Esophagus (tissue), 2 donors: Measurements from ENCODE around the gene RAMP1. TPM values are rescaled to one million over a fixed set of nuclear protein-coding genes. Genes with fewer than 3 reads are reported as not detected.

ENCODE experiments used
- H3K27ac ChIP-seq, 2 donors: one replicate each; pipeline ENCODE4 v1.5.1; 2013; ENCODE audit warnings: low read depth in 2 of 2, mild to moderate bottlenecking in 2 of 2, inconsistent platforms in 1 of 2, low read length in 1 of 2, moderate library complexity in 1 of 2
- H3K27me3 ChIP-seq, 2 donors: one replicate each; pipeline ENCODE4 v1.6.1; 2013; ENCODE audit warnings: low read length in 2 of 2, control low read depth in 1 of 2, mild to moderate bottlenecking in 1 of 2; ENCODE audit not compliant: insufficient read depth in 2 of 2, control insufficient read depth in 1 of 2
- H3K36me3 ChIP-seq, 2 donors: one replicate each; pipeline ENCODE4 v1.6.1; 2013; ENCODE audit warnings: low read length in 1 of 2; ENCODE audit not compliant: control insufficient read depth in 2 of 2, insufficient read depth in 2 of 2
- H3K4me1 ChIP-seq, 2 donors: one replicate each; pipeline ENCODE4 v1.6.1; 2013; ENCODE audit warnings: low read length in 1 of 2; ENCODE audit not compliant: control insufficient read depth in 2 of 2, insufficient read depth in 2 of 2
- H3K4me3 ChIP-seq, 2 donors: one replicate each; pipeline ENCODE4 v1.5.1; 2013; ENCODE audit warnings: low read length in 2 of 2, mild to moderate bottlenecking in 2 of 2, low read depth in 1 of 2, moderate library complexity in 1 of 2
- H3K9me3 ChIP-seq, 2 donors: one replicate each; pipeline ENCODE4 v1.6.1; 2013; ENCODE audit warnings: mild to moderate bottlenecking in 2 of 2, low read depth in 1 of 2, low read length in 1 of 2, moderate library complexity in 1 of 2; ENCODE audit not compliant: control insufficient read depth in 2 of 2, insufficient read depth in 1 of 2
- WGBS, 2 donors: extraction: QIAGEN DNeasy Blood & Tissue Kit; methylation state at CpG; one replicate each; pipeline ENCODE4 v1.1.7; 2013; 5-methylcytosine and 5-hydroxymethylcytosine counted together
- polyA plus RNA-seq, 2 donors: library from polyadenylated mRNA; stranded (reverse); fragments of 200-250 nt; gene quantifications; one replicate each; pipeline ENCODE4 v1.2.3, GENCODE V29; 2013
- donor health status: healthy with polysubstance abuse.
- donor health status: Bipolar disorder and iron deficiency.

The RAMP1 gene
- polyA plus RNA-seq = 1 to 10 TPM; 4.0 to 7.5 TPM

- Histone ChIP-seq H3K9me3 (no peaks in the 10 kb centered on the region), H3K27ac (peak within 1 kb of the TSS in 1 of 2 donors; percentile 37), H3K36me3 (no peaks in the 10 kb centered on the region), H3K4me1 (peaks cover 2 to 6% of the 10 kb centered on the region in 2 donors), H3K27me3 (no peaks in the 10 kb centered on the region), H3K4me3 (peak within 1 kb of the TSS; percentile 23 to 40)
- WGBS, 2 donors = 2 to 3% methylated on average over 58 to 79 of the region's 79 CpGs
Measured at GRCh38 chr2:237859533-237860272, at the start of gene RAMP1. Gene RAMP1 (plus strand): TSS chr2:237859623. CDS start chr2:237859676, 53 bp downstream.

GRCh38 chr2:237815637-237816036, 43.8 kb upstream of the RAMP1 start:
- no peaks in the 10 kb centered on the region for H3K36me3 ChIP-seq
- H3K27me3 ChIP-seq = no peaks in the 10 kb centered on the region
- no peak overlapping the region for H3K27ac ChIP-seq
- no peak overlapping the region for H3K4me3 ChIP-seq
- no peaks in the 10 kb centered on the region for H3K4me1 ChIP-seq
- WGBS, 2 donors = 73 to 78% methylated on average over 1 of the region's 1 CpG
- H3K9me3 ChIP-seq = no peaks in the 10 kb centered on the region

GRCh38 chr2:237816531-237816930, 42.9 kb upstream of the RAMP1 start:
- Histone ChIP-seq H3K27me3 (no peaks in the 10 kb centered on the region), H3K4me3 (no peak overlapping the region), H3K36me3 (no peaks in the 10 kb centered on the region), H3K9me3 (no peaks in the 10 kb centered on the region), H3K4me1 (no peaks in the 10 kb centered on the region), H3K27ac (no peak overlapping the region)
- WGBS, 2 donors = 95 to 100% methylated on average over 1 of the region's 1 CpG

- no peak overlapping the region for H3K4me3 ChIP-seq
- no peak overlapping the region for H3K27ac ChIP-seq
- H3K36me3 ChIP-seq = no peaks in the 10 kb centered on the region
- H3K9me3 ChIP-seq = no peaks in the 10 kb centered on the region
- no peaks in the 10 kb centered on the region for H3K27me3 ChIP-seq
- 55 to 59% methylated on average over 5 of the region's 5 CpGs for WGBS, 2 donors
- no peaks in the 10 kb centered on the region for H3K4me1 ChIP-seq
Measured at GRCh38 chr2:237818066-237818473, 41.4 kb upstream of the RAMP1 start.

- WGBS, 2 donors = 51 to 75% methylated on average over 2 of the region's 2 CpGs
- Histone ChIP-seq H3K27me3 (no peaks in the 10 kb centered on the region), H3K9me3 (no peaks in the 10 kb centered on the region), H3K27ac (no peak overlapping the region), H3K4me1 (no peaks in the 10 kb centered on the region), H3K36me3 (no peaks in the 10 kb centered on the region), H3K4me3 (no peak overlapping the region)
Measured at GRCh38 chr2:237819231-237819630, 40.2 kb upstream of the RAMP1 start.

GRCh38 chr2:237820421-237820820, 39.0 kb upstream of the RAMP1 start:
- WGBS, 2 donors = 58 to 78% methylated on average over 2 of the region's 2 CpGs
- Histone ChIP-seq H3K9me3 (no peaks in the 10 kb centered on the region), H3K4me3 (no peak overlapping the region), H3K4me1 (no peaks in the 10 kb centered on the region), H3K36me3 (no peaks in the 10 kb centered on the region), H3K27ac (no peak overlapping the region), H3K27me3 (no peaks in the 10 kb centered on the region)

GRCh38 chr2:237823544-237823943, 35.9 kb upstream of the RAMP1 start:
- Histone ChIP-seq H3K9me3 (no peaks in the 10 kb centered on the region), H3K4me3 (no peak overlapping the region), H3K4me1 (no peaks in the 10 kb centered on the region), H3K36me3 (no peaks in the 10 kb centered on the region), H3K27me3 (no peaks in the 10 kb centered on the region), H3K27ac (no peak overlapping the region)
- WGBS, 2 donors = 93 to 95% methylated on average over 2 of the region's 2 CpGs

GRCh38 chr2:237824085-237824484, 35.3 kb upstream of the RAMP1 start:
- H3K9me3 ChIP-seq = no peaks in the 10 kb centered on the region
- 63 to 75% methylated on average over 6 of the region's 6 CpGs for WGBS, 2 donors
- H3K4me1 ChIP-seq = no peaks in the 10 kb centered on the region
- H3K27ac ChIP-seq = no peak overlapping the region
- no peaks in the 10 kb centered on the region for H3K36me3 ChIP-seq
- H3K27me3 ChIP-seq = no peaks in the 10 kb centered on the region
- no peak overlapping the region for H3K4me3 ChIP-seq

- Histone ChIP-seq H3K9me3 (no peaks in the 10 kb centered on the region), H3K36me3 (no peaks in the 10 kb centered on the region), H3K4me3 (no peak overlapping the region), H3K27me3 (no peaks in the 10 kb centered on the region), H3K27ac (no peak overlapping the region), H3K4me1 (no peaks in the 10 kb centered on the region)
- 73 to 89% methylated on average over 3 of the region's 3 CpGs for WGBS, 2 donors
Measured at GRCh38 chr2:237827421-237827987, 31.9 kb upstream of the RAMP1 start.

GRCh38 chr2:237830522-237830921, 28.9 kb upstream of the RAMP1 start:
- H3K4me3 ChIP-seq = no peak overlapping the region
- no peaks in the 10 kb centered on the region for H3K9me3 ChIP-seq
- 85 to 94% methylated on average over 2 of the region's 2 CpGs for WGBS, 2 donors
- no peak overlapping the region for H3K27ac ChIP-seq
- H3K36me3 ChIP-seq = no peaks in the 10 kb centered on the region
- H3K27me3 ChIP-seq = no peaks in the 10 kb centered on the region
- no peaks in the 10 kb centered on the region for H3K4me1 ChIP-seq
